ENCODE measurements around the gene RPL6.
"Not testable (repeated sequence)": the region's sequence is repeated elsewhere in the genome, so short reads cannot be mapped to it uniquely, and the experiment has no call there.

RPL6 gene

DNA sequence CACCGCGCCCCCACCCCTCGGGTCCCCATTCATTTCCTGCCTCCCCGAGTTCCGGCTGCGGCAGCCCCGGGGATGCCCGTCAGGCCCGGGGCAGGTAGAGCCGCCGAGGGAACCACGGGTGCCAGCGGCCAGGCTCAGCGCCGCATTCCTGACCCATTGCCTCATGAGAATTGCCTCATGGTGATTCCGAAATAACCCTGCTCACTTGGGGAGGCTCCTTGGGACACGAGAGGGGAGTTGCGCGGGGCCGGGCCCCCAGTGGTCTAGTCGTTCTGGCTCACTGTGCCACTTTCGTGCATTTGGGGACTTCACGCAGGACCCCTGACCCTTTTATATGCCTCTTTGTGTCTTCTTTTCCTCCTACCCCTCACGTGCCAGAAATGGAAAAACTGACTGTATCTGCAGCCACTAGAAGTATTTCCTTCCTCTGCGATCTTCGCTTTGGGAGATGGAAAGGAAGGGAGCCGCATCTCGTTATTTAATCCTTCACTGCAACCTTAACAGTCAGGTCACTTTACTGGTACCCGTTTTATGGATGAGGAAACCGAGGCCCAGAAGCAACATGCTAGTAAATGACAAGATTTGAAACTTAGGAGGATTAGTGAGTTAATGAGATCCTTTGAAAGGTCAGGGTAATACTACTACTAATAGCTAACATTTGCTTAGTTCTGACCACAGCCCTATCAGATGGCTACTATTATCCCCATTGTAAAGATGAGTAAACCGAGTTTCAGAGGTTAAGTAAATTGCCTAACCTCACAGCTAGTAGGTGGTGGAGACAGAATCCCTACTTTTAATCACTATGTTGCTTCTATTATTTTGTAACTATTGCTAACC lies 10.1 kb upstream of the RPL6 start:
- DNase-seq (ENCODE audit: low spot score) = no peak

- DNase-seq (ENCODE audit: low spot score) = peak; percentile 80
Measured at GRCh38 chr12:112418608-112419296, 9.3 kb upstream of the RPL6 start, which contains the start of gene PTPN11. PTPN11 (plus strand) TSS chr12:112418947; CDS start chr12:112419112, 165 bp downstream.

GRCh38 chr12:112418273-112418607 lies 8.8 kb upstream of the RPL6 start:
- peak; percentile 62 for DNase-seq (ENCODE audit: low spot score)

- DNase-seq (ENCODE audit: low spot score) = not testable (repeated sequence)
Measured at GRCh38 chr12:112415457-112415856, 6.1 kb upstream of the RPL6 start.

- no peak for DNase-seq (ENCODE audit: low spot score)
Measured at GRCh38 chr12:112413855-112414625, 4.6 kb upstream of the RPL6 start.

DNA sequence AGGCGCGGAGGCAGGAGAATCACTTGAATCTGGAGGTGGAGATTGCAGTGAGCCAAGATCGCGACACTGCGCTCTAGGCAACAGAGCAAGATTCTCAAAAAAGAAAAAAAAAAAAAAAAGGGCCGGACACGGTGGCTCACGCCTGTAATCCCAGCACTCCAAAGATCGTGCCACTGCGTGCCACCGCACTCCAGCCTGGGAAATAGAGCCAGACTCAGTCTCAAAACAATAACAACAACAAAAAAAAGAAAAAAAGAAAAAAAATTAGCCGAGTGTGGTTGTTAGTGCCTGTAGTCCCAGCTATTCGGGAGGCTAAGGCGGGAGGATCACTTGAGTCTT lies 470 bp upstream of the RPL6 start:
- no peak for DNase-seq (ENCODE audit: low spot score)

DNA sequence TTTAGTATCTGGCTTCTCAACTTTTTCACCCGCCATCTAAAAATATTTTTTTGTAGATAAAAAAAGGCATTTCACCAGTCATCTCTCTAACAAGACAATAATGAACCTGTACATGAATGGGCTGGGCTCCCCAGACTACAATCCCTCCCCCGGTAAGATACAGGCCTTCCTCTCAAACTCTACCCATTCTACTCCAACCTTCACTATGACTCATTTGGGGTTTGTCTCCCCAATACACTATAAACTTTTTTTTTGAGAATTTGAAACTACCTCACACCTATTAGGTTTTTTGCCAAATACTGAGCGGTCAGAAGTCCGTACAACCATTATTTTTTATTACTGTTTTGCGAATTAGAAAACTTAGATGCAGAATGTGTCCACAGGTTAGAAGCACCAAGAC lies 784 bp downstream of the RPL6 start:
- DNase-seq (ENCODE audit: low spot score) = no peak

DNA sequence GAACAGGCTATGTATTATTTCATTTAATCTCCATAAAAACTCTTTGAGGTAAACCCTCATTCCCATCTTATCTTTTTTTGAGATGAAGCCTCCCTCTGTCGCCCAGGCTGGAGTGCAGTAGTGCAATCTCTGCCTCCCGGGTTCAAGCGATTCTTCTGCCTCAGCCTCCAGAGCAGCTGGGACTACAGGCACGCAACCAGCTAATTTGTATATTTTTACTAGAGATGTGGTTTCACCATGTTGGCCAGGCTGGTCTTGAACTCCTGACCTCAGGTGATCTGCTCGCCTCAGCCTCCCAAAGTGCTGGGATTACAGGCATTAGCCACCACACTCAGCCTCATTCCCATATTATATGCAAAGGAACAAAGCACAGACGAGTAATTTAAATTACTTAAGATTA lies 1.7 kb downstream of the RPL6 start:
- not testable (repeated sequence) for DNase-seq (ENCODE audit: low spot score)

GRCh38 chr12:112406519-112407488 lies 2.6 kb downstream of the RPL6 start:
- no peak for DNase-seq (ENCODE audit: low spot score)

- DNase-seq (ENCODE audit: low spot score) = no peak
Measured at GRCh38 chr12:112401903-112402498, 7.4 kb downstream of the RPL6 start.

DNA sequence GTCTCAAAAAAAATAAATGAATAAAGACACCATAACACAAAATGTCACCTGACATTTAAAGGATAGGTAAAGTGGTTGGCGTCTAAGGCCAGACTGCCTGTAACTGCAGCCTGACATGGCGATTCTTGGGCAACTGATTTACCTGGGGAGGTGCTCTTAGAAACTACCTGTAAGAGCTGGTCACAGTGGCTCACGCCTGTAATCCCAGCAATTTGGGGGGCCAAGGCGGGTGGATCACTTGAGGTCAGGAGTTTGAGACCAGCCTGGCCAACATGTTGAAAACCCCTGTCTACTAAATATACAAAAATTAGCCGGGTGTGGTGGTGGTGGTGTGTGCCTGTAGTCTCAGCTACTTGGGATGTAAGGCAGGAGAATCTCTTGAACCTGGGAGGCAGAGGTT lies 8.4 kb downstream of the RPL6 start:
- no peak for DNase-seq (ENCODE audit: low spot score)

DNA sequence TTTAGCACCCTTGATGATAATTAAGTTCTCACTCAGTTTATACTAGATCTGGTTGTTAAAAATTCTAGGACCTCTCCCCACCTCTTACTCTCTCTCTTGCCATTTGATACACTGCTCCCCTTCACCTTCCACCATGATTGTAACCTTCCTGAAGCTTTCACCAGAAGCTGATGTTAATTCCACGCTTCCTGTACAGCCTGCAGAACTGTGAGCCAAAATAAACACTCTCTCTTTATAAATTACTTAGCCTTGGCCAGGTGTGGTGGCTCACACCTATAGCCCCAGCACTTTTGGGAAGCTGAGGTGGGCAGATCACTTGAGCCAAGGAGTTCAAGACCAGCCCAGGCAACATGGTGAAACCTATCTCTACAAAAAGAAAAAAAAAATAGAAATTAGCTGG lies 16.1 kb downstream of the RPL6 start:
- no peak for DNase-seq (ENCODE audit: low spot score)

- not testable (repeated sequence) for DNase-seq (ENCODE audit: low spot score)
Measured at GRCh38 chr12:112389922-112390654, 19.3 kb downstream of the RPL6 start.

DNA sequence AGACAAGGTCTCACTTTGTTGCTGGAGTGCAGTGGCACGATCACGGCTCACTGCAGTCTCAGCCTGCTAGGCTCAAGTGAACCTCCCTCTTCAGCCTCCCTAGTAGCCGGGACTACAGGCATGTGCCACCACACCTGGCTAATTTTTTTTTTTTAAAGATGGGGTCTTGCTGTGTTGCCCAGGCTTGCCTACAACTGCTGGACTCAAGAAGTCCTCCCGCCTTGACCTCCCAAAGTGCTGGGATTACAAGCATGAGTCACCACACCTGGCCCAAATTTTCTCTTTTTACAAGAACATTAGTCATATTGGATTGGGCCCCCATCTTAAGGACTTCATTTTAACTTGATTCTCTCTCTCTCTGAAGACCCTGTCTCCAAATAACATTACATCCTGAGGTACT lies 20.2 kb downstream of the RPL6 start:
- no peak for DNase-seq (ENCODE audit: low spot score)

DNA sequence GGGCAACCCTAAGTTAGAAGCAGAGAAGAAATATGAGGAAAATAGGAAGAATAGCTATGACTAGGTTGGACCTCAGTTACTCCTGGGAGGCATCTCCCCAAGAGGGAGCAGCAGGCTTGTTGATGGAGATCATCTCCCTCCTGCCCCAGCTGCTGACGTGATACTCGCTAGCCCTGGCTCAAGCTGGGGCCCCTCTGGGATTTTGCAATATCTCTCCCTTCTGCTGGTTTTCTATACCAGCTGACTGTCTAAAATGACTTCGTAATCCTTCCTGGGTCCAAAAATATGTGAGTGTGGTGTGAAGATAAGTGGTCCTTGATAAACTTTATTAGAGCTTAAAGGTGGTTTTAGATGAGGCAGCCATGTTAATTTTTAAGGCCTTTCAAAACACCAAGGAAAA lies 22.7 kb downstream of the RPL6 start:
- DNase-seq (ENCODE audit: low spot score) = peak; percentile 95

- DNase-seq (ENCODE audit: low spot score) = no peak
Measured at GRCh38 chr12:112382866-112383265, 26.5 kb downstream of the RPL6 start.

- DNase-seq (ENCODE audit: low spot score) = peak; percentile 93
Measured at GRCh38 chr12:112381883-112382796, 27.3 kb downstream of the RPL6 start, which contains the start of gene HECTD4. HECTD4 (minus strand) TSS chr12:112382431; CDS start chr12:112382128, 303 bp downstream.

DNA sequence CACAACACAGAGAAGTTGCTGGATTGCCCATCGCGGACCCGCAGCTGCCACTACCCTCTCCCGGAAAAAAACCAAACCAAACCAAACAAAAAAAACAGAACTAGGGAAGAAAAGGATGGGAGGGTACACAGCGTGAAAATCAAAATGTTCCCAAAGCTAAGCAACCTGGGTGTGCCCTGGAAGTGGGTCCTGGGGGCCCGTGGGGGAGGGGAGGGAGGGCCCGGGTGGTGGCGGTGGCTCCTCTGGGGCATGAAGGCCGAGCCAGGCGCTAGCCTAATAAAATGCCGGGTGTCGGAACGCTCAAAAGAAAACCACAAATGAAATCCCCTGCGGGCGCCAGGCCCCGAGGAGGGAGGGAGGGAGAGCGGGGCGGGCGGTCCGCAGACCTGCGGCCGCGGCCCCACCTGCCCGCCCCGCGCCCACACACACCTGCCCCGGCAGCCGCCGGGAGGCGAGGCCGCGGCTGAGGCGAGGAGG lies 28.0 kb downstream of the RPL6 start:
- DNase-seq (ENCODE audit: low spot score) = peak; percentile 36
